Trophoblast cell (in vitro differentiated cells and primary cell): ENCODE data around the gene MEGF8.

Experiments used
- DNase-seq, 2 donors: peaks; one replicate each; pipeline ENCODE4 v3.0.0-alpha.2; 2016
- H2AFZ ChIP-seq: 2 replicates; pipeline ENCODE4 v1.6.1; 2013; ENCODE audit warnings: low read length, moderate library complexity, mild to moderate bottlenecking; ENCODE audit not compliant: insufficient read depth, poor library complexity
- H2AK5ac ChIP-seq: 2 replicates; pipeline ENCODE4 v1.6.1; 2013; ENCODE audit warnings: mild to moderate bottlenecking, low read length
- H2BK120ac ChIP-seq: 2 replicates; pipeline ENCODE4 v1.6.1; 2013; ENCODE audit warnings: low read length, mild to moderate bottlenecking, moderate library complexity; ENCODE audit not compliant: insufficient read depth, poor library complexity
- H2BK12ac ChIP-seq: 2 replicates; pipeline ENCODE4 v1.6.1; 2013; ENCODE audit warnings: mild to moderate bottlenecking, low read length, moderate library complexity
- H2BK5ac ChIP-seq: 2 replicates; pipeline ENCODE4 v1.6.1; 2013; ENCODE audit warnings: low read length, low read depth, moderate library complexity, mild to moderate bottlenecking; ENCODE audit not compliant: poor library complexity
- H3K14ac ChIP-seq: 2 replicates; pipeline ENCODE4 v1.6.1; 2013; ENCODE audit warnings: mild to moderate bottlenecking, low read length
- H3K18ac ChIP-seq: 2 replicates; pipeline ENCODE4 v1.6.1; 2013; ENCODE audit warnings: mild to moderate bottlenecking, low read length
- H3K23ac ChIP-seq: 2 replicates; pipeline ENCODE4 v1.6.1; 2013; ENCODE audit warnings: low read length
- H3K27ac ChIP-seq: 2 replicates; pipeline ENCODE4 v1.5.1; 2013; ENCODE audit warnings: low read depth, mild to moderate bottlenecking, inconsistent platforms, low read length, moderate library complexity
- H3K27me3 ChIP-seq: 2 replicates; pipeline ENCODE4 v1.6.1; 2013; ENCODE audit warnings: inconsistent platforms, mild to moderate bottlenecking, low read length, moderate library complexity; ENCODE audit not compliant: insufficient read depth
- H3K36me3 ChIP-seq, 2 experiments: 1 replicate in 1 of 2; 2 replicates in 1 of 2; pipeline ENCODE4 v1.6.1; 2013; ENCODE audit warnings: low read length in 2 of 2, mild to moderate bottlenecking in 2 of 2, moderate library complexity in 1 of 2; ENCODE audit not compliant: insufficient read depth in 2 of 2, control insufficient read depth in 1 of 2
- H3K4ac ChIP-seq: 2 replicates; pipeline ENCODE4 v1.6.1; 2013; ENCODE audit warnings: low read depth, mild to moderate bottlenecking, low read length, moderate library complexity
- H3K4me1 ChIP-seq, 2 experiments: 1 replicate in 1 of 2; 2 replicates in 1 of 2; pipeline ENCODE4 v1.6.1; 2013; ENCODE audit warnings: low read length in 2 of 2, mild to moderate bottlenecking in 2 of 2, moderate library complexity in 1 of 2; ENCODE audit not compliant: insufficient read depth in 2 of 2, control insufficient read depth in 1 of 2
- H3K4me2 ChIP-seq: 2 replicates; pipeline ENCODE4 v1.6.1; 2013; ENCODE audit warnings: inconsistent platforms, mild to moderate bottlenecking, low read length, moderate library complexity
- H3K4me3 ChIP-seq: 2 replicates; pipeline ENCODE4 v1.5.1; 2013; ENCODE audit warnings: mild to moderate bottlenecking, low read depth, low read length, inconsistent platforms
- H3K79me1 ChIP-seq: one replicate; pipeline ENCODE4 v1.6.1; 2013; ENCODE audit warnings: low read length
- H3K79me2 ChIP-seq: 2 replicates; pipeline ENCODE4 v1.6.1; 2013; ENCODE audit warnings: low read length, mild to moderate bottlenecking; ENCODE audit not compliant: control insufficient read depth, insufficient read depth, poor library complexity
- H3K9ac ChIP-seq: 2 replicates; pipeline ENCODE4 v1.6.1; 2013; ENCODE audit warnings: mild to moderate bottlenecking, low read length
- H3K9me3 ChIP-seq: 2 replicates; pipeline ENCODE4 v1.6.1; 2013; ENCODE audit warnings: low read depth, mild to moderate bottlenecking, control low read depth, inconsistent platforms, low read length; ENCODE audit not compliant: insufficient read depth
- H4K12ac ChIP-seq: 2 replicates; pipeline ENCODE4 v1.6.1; 2013; ENCODE audit warnings: low read depth, mild to moderate bottlenecking, low read length, moderate library complexity
- H4K8ac ChIP-seq: 2 replicates; pipeline ENCODE4 v1.6.1; 2013; ENCODE audit warnings: low read depth, mild to moderate bottlenecking, low read length, moderate library complexity
- H4K91ac ChIP-seq: one replicate; pipeline ENCODE4 v1.6.1; 2013; ENCODE audit warnings: low read depth, mild to moderate bottlenecking, low read length, moderate library complexity
- WGBS: extraction: QIAGEN DNeasy Blood & Tissue Kit; methylation state at CpG from one replicate; pipeline ENCODE4 v1.1.7; 2013; ENCODE audit warnings: missing lambda C conversion rate; ENCODE audit not compliant: insufficient read length, insufficient coverage; ENCODE audit errors: extremely low coverage; 5-methylcytosine and 5-hydroxymethylcytosine counted together

MEGF8 gene

GRCh38 chr19:42288387-42288786 lies 37.0 kb upstream of the MEGF8 start:
- H4K8ac ChIP-seq: no peak overlapping the region
- H3K27ac ChIP-seq: no peak overlapping the region
- no peak overlapping the region for H4K91ac ChIP-seq
- no peak overlapping the region for H2BK120ac ChIP-seq
- no peak for DNase-seq
- no peak overlapping the region for H2BK5ac ChIP-seq
- H2BK12ac ChIP-seq: no peak overlapping the region
- no peak overlapping the region for H2AK5ac ChIP-seq
- H2AFZ ChIP-seq: no peak overlapping the region
- no peak overlapping the region for H3K4me2 ChIP-seq
- peaks cover 9% of the 10 kb centered on the region for H3K79me1 ChIP-seq
- H3K27me3 ChIP-seq: no peaks in the 10 kb centered on the region
- H3K9ac ChIP-seq: no peak overlapping the region
- H3K14ac ChIP-seq: no peak overlapping the region
- peaks cover 1% of the 10 kb centered on the region for H3K9me3 ChIP-seq
- H3K4me3 ChIP-seq: no peak overlapping the region
- no peak overlapping the region for H3K4ac ChIP-seq
- no peak overlapping the region for H3K18ac ChIP-seq
- peaks cover 71 to 72% of the 10 kb centered on the region in 2 experiments for H3K36me3 ChIP-seq
- H4K12ac ChIP-seq: no peak overlapping the region
- no CpG with 5 or more reads among the region's 4 CpGs for WGBS
- no peak overlapping the region for H3K23ac ChIP-seq
- peaks cover 17 to 18% of the 10 kb centered on the region in 2 experiments for H3K4me1 ChIP-seq
- peaks cover 11% of the 10 kb centered on the region for H3K79me2 ChIP-seq

GRCh38 chr19:42288881-42289555 lies 36.4 kb upstream of the MEGF8 start:
- H3K27ac ChIP-seq: no peak overlapping the region
- peaks cover 2% of the 10 kb centered on the region for H3K9me3 ChIP-seq
- peaks cover 77 to 78% of the 10 kb centered on the region in 2 experiments for H3K36me3 ChIP-seq
- no peak overlapping the region for H2BK5ac ChIP-seq
- H3K4me2 ChIP-seq: no peak overlapping the region
- peaks cover 6% of the 10 kb centered on the region for H3K79me1 ChIP-seq
- no peak overlapping the region for H2AFZ ChIP-seq
- H4K12ac ChIP-seq: no peak overlapping the region
- no peak overlapping the region for H3K9ac ChIP-seq
- no peak overlapping the region for H3K4ac ChIP-seq
- no peak overlapping the region for H3K23ac ChIP-seq
- no peak overlapping the region for H3K14ac ChIP-seq
- peaks cover 11% of the 10 kb centered on the region for H3K79me2 ChIP-seq
- no peak overlapping the region for H4K8ac ChIP-seq
- H2BK120ac ChIP-seq: no peak overlapping the region
- no peak overlapping the region for H3K4me3 ChIP-seq
- no peak overlapping the region for H3K18ac ChIP-seq
- DNase-seq: no peak
- peaks cover 16% of the 10 kb centered on the region in 2 experiments for H3K4me1 ChIP-seq
- H4K91ac ChIP-seq: no peak overlapping the region
- no CpG with 5 or more reads among the region's 22 CpGs for WGBS
- H3K27me3 ChIP-seq: no peaks in the 10 kb centered on the region
- H2AK5ac ChIP-seq: no peak overlapping the region
- H2BK12ac ChIP-seq: no peak overlapping the region

- Histone ChIP-seq H4K12ac (no peak overlapping the region), H3K79me2 (peaks cover 9% of the 10 kb centered on the region), H3K4ac (no peak overlapping the region), H3K27ac (no peak overlapping the region), H3K18ac (no peak overlapping the region), H4K8ac (no peak overlapping the region), H2AK5ac (no peak overlapping the region), H2BK120ac (no peak overlapping the region), H3K36me3 (peaks cover 83 to 84% of the 10 kb centered on the region in 2 experiments), H3K23ac (no peak overlapping the region), H3K14ac (no peak overlapping the region), H3K9ac (no peak overlapping the region), H3K4me3 (no peak overlapping the region), H3K4me2 (no peak overlapping the region), H3K27me3 (no peaks in the 10 kb centered on the region), H3K79me1 (peaks cover 3% of the 10 kb centered on the region), H3K9me3 (peaks cover 3% of the 10 kb centered on the region), H2BK12ac (no peak overlapping the region), H3K4me1 (peaks cover 16% of the 10 kb centered on the region in 2 experiments), H2BK5ac (no peak overlapping the region), H2AFZ (no peak overlapping the region), H4K91ac (no peak overlapping the region)
- no CpG with 5 or more reads among the region's 8 CpGs for WGBS
- no peak for DNase-seq
These were observed 35.8 kb upstream of the MEGF8 start for GRCh38 chr19:42289556-42290041.

GRCh38 chr19:42290136-42290522 lies 35.3 kb upstream of the MEGF8 start:
- no peaks in the 10 kb centered on the region for H3K79me1 ChIP-seq
- H2BK5ac ChIP-seq: no peak overlapping the region
- peaks cover 4% of the 10 kb centered on the region for H3K79me2 ChIP-seq
- H3K4ac ChIP-seq: no peak overlapping the region
- no peaks in the 10 kb centered on the region for H3K27me3 ChIP-seq
- no peak overlapping the region for H4K91ac ChIP-seq
- no peak overlapping the region for H3K9ac ChIP-seq
- H3K4me3 ChIP-seq: no peak overlapping the region
- H4K8ac ChIP-seq: no peak overlapping the region
- no peak overlapping the region for H3K4me2 ChIP-seq
- H3K27ac ChIP-seq: no peak overlapping the region
- H3K36me3 ChIP-seq: peaks cover 87% of the 10 kb centered on the region in 2 experiments
- no peak overlapping the region for H2AK5ac ChIP-seq
- H3K14ac ChIP-seq: no peak overlapping the region
- H2BK12ac ChIP-seq: no peak overlapping the region
- no peak overlapping the region for H2BK120ac ChIP-seq
- peaks cover 3% of the 10 kb centered on the region for H3K9me3 ChIP-seq
- H3K18ac ChIP-seq: no peak overlapping the region
- peaks cover 12% of the 10 kb centered on the region in 2 experiments for H3K4me1 ChIP-seq
- H3K23ac ChIP-seq: no peak overlapping the region
- DNase-seq: no peak
- WGBS: no CpG with 5 or more reads among the region's 13 CpGs
- no peak overlapping the region for H2AFZ ChIP-seq
- no peak overlapping the region for H4K12ac ChIP-seq
